Small intestine (tissue), 16 donors: ENCODE data around the gene CXorf49B. TPM values are rescaled to one million over a fixed set of nuclear protein-coding genes. Genes with fewer than 3 reads are reported as not detected.
"Not testable (repeated sequence)": the region's sequence is repeated elsewhere in the genome, so short reads cannot be mapped to it uniquely, and the experiment has no call there.

Experiments
- DNase-seq, 2 donors: peaks; one replicate each; pipeline versions ENCODE4 v3.0.0 to v3.0.0-alpha.2; 2013
- FAIRE-seq: peaks from 2 replicates; lab custom pipeline; 2012; peaks lifted over from hg19 to GRCh38; lab: Jason Lieb, UNC
- H3K27ac ChIP-seq, 3 donors: one replicate each; pipeline ENCODE4 v1.5.1; 2013; ENCODE audit warnings: low read length in 2 of 3, mild to moderate bottlenecking in 2 of 3, control low read depth in 1 of 3, inconsistent platforms in 1 of 3, low read depth in 1 of 3, moderate library complexity in 1 of 3
- H3K27me3 ChIP-seq, 3 donors: one replicate each; pipeline ENCODE4 v1.6.1; 2013; ENCODE audit warnings: low read length in 3 of 3, inconsistent platforms in 1 of 3; ENCODE audit not compliant: control insufficient read depth in 3 of 3, insufficient read depth in 3 of 3
- H3K36me3 ChIP-seq, 3 donors: one replicate each; pipeline ENCODE4 v1.6.1; 2013; ENCODE audit warnings: low read length in 3 of 3, inconsistent platforms in 1 of 3, low read depth in 1 of 3, mild to moderate bottlenecking in 1 of 3, moderate library complexity in 1 of 3; ENCODE audit not compliant: control insufficient read depth in 3 of 3, insufficient read depth in 2 of 3
- H3K4me1 ChIP-seq, 3 donors: one replicate each; pipeline ENCODE4 v1.6.1; 2013; ENCODE audit warnings: low read length in 2 of 3, inconsistent platforms in 1 of 3, low read depth in 1 of 3, mild to moderate bottlenecking in 1 of 3, moderate library complexity in 1 of 3; ENCODE audit not compliant: control insufficient read depth in 3 of 3, insufficient read depth in 2 of 3
- H3K4me3 ChIP-seq, 3 donors: one replicate each; pipeline ENCODE4 v1.5.1; 2013; ENCODE audit warnings: low read length in 3 of 3, control low read depth in 1 of 3, inconsistent platforms in 1 of 3, low read depth in 1 of 3, mild to moderate bottlenecking in 1 of 3, moderate library complexity in 1 of 3
- H3K9me3 ChIP-seq, 2 donors: one replicate each; pipeline ENCODE4 v1.6.1; 2013; ENCODE audit warnings: low read depth in 1 of 2, low read length in 1 of 2; ENCODE audit not compliant: control insufficient read depth in 2 of 2, insufficient read depth in 1 of 2
- WGBS, 3 donors: extraction: QIAGEN DNeasy Blood & Tissue Kit; methylation state at CpG; one replicate each; pipeline ENCODE4 v1.1.7; 2013; 5-methylcytosine and 5-hydroxymethylcytosine counted together
- long read RNA-seq, 10 donors: transcript quantifications; one replicate each; lab custom pipeline, GENCODE V29; 2026
- polyA plus RNA-seq, 4 donors: library from polyadenylated mRNA; stranded (reverse) in 3 of 4; unstranded in 1 of 4; fragments of 200-250 nt in 3 of 4; fragments of 120-200 nt in 1 of 4; gene quantifications; one replicate each; pipeline versions ENCODE4 v1.2.1 to v1.2.3, GENCODE V29; 2013
- donor health status: healthy with polysubstance abuse.
- donor health status: control.
- donor health status: control.
- donor health status: Bipolar disorder and iron deficiency.
- donor health status: healthy.

CXorf49B gene
- polyA plus RNA-seq: not detected
- long read RNA-seq, donor 1: 0 reads
- long read RNA-seq, donor 2: 0 reads
- long read RNA-seq, donor 3: 0 reads
- long read RNA-seq, donor 4: 0 reads
- long read RNA-seq, donor 5: 0 reads
- long read RNA-seq, donor 6: 0 reads
- long read RNA-seq, donor 7, partial matches to known transcripts: 0 of 1 reads
- long read RNA-seq, donor 7, other reads (novel, unspliced or antisense): 0 of 1 reads
- long read RNA-seq, donor 8: 0 reads
- long read RNA-seq, donor 9: 0 reads
- long read RNA-seq, donor 10: 0 reads

GRCh38 chrX:71763049-71763448 lies at the start of gene CXorf49B:
Gene CXorf49B (plus strand): TSS chrX:71763349. CDS start chrX:71763424, 75 bp downstream.
- not testable (repeated sequence) for H3K27me3 ChIP-seq, H3K4me1 ChIP-seq, FAIRE-seq, H3K9me3 ChIP-seq, H3K27ac ChIP-seq, H3K4me3 ChIP-seq, DNase-seq, H3K36me3 ChIP-seq
- no CpG with 5 or more reads among the region's 34 CpGs for WGBS, 3 donors

DNA sequence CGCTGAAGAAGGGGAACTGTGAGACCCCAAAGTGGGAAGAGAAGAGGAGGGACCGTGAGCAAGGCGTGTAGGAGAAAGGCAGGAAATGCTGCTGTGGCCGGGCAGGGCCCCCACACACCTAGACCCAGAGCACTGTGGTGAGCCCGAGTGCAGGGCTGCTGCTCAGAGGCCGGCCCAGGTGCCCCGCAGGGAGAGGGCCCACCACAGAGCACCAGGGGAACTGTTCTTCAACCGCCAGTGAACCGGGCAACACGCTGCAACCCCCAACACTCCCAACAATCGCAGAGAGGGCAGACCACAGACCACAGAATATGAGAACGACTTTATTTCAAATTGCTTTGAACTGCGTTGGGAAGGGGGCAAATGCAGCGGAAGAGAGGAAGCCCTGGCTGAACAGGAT lies 49.1 kb upstream of the CXorf49B start:
- WGBS, 3 donors: no CpG with 5 or more reads among the region's 14 CpGs
- H3K27me3 ChIP-seq, H3K36me3 ChIP-seq, DNase-seq, H3K4me3 ChIP-seq, H3K4me1 ChIP-seq, FAIRE-seq, H3K27ac ChIP-seq, H3K9me3 ChIP-seq: not testable (repeated sequence)

GRCh38 chrX:71715551-71715950 lies 47.6 kb upstream of the CXorf49B start:
- not testable (repeated sequence) for H3K4me1 ChIP-seq, H3K36me3 ChIP-seq, DNase-seq, H3K9me3 ChIP-seq, H3K27ac ChIP-seq, FAIRE-seq, H3K4me3 ChIP-seq, H3K27me3 ChIP-seq
- no CpG with 5 or more reads among the region's 8 CpGs for WGBS, 3 donors

- not testable (repeated sequence) for H3K4me1 ChIP-seq, DNase-seq, H3K27me3 ChIP-seq, H3K9me3 ChIP-seq, FAIRE-seq, H3K4me3 ChIP-seq, H3K27ac ChIP-seq, H3K36me3 ChIP-seq
- no CpG with 5 or more reads among the region's 12 CpGs for WGBS, 3 donors
These were observed 46.8 kb upstream of the CXorf49B start for GRCh38 chrX:71716323-71716722.

DNA sequence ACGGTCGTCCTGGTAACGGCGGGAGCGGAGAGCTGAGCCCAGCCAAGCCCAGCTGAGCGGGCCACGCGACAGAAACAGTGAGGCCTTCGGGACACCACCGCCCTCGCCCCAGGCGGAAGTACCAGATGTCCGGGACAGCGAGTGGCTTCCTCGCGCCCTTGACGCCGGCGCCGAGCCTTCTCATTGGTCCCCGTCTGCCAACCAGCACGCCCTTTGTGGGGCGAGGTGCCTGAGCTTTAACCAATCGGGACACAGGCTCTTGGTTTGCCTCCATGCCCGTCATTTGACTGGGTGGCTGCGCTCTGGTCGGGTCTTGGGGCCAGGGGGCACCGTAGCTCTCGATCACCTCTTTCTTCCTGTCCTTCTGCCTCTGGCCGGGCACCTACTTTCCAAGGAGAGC lies 45.0 kb upstream of the CXorf49B start, which contains the start of gene CXorf49:
Gene CXorf49 (minus strand): TSS at position 101 of the 400 bp plus-strand sequence. CDS start 134 bp downstream, outside the sequence.
- not testable (repeated sequence) for H3K4me1 ChIP-seq, H3K4me3 ChIP-seq, H3K27me3 ChIP-seq, H3K9me3 ChIP-seq, FAIRE-seq, H3K27ac ChIP-seq, DNase-seq, H3K36me3 ChIP-seq
- WGBS, 3 donors: no CpG with 5 or more reads among the region's 30 CpGs

DNA sequence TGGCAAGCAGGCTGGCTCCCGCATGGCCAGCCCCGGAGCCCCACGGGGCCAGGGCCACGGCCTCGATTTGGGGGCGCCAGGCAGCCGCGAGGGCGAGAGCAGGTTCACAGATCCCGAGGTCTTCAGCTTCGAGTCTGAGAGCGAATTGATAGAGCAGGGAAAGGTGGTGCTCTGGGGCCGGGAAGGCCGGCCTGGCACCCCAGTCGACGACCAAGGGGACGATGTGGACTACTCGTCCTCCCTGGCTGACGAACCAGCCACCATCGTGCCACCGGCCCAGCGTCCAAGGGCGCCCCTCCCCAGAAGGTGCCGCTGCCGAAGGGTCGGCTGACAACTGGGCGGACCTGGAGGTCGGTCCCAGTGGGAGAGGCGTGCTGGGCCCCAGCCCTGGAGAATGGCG lies 44.0 kb upstream of the CXorf49B start:
- H3K4me1 ChIP-seq, FAIRE-seq, H3K9me3 ChIP-seq, DNase-seq, H3K27me3 ChIP-seq, H3K36me3 ChIP-seq, H3K4me3 ChIP-seq, H3K27ac ChIP-seq: not testable (repeated sequence)
- WGBS, 3 donors: 94% methylated on average over 8 of the region's 30 CpGs; no CpG with 5 or more reads in 2 of the 3 donors

DNA sequence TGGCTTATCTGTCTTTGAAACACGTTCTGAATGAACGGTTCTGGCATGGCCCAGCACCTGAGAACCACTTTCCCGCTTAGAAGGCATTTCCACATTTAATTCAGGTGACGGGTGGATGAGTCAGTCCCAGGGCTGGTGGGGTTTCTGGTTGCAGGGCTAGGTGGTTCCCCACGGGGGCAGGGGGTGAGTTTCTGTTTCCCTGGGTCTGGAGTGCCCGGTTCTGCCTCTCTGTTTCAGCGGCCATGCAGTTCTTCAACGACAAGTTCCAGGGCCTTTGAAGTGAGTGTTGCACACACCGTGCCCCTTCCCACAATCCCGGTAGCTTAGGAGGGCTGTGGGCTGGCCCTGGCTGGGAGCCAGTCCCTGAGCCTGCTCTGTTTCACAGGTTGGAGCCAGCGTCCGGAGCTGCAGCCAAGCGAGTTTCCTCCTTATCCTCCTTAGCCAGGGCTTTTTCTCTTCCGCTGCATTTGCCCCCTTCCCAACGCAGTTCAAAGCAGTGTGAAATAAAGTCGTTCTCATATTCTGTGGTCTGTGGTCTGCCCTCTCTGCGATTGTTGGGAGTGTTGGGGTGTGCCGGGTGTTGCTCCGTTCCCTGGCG lies 42.8 kb upstream of the CXorf49B start:
- H3K4me1 ChIP-seq, FAIRE-seq, H3K4me3 ChIP-seq, H3K36me3 ChIP-seq, H3K9me3 ChIP-seq, H3K27me3 ChIP-seq, H3K27ac ChIP-seq, DNase-seq: not testable (repeated sequence)
- no CpG with 5 or more reads among the region's 20 CpGs for WGBS, 3 donors

DNA sequence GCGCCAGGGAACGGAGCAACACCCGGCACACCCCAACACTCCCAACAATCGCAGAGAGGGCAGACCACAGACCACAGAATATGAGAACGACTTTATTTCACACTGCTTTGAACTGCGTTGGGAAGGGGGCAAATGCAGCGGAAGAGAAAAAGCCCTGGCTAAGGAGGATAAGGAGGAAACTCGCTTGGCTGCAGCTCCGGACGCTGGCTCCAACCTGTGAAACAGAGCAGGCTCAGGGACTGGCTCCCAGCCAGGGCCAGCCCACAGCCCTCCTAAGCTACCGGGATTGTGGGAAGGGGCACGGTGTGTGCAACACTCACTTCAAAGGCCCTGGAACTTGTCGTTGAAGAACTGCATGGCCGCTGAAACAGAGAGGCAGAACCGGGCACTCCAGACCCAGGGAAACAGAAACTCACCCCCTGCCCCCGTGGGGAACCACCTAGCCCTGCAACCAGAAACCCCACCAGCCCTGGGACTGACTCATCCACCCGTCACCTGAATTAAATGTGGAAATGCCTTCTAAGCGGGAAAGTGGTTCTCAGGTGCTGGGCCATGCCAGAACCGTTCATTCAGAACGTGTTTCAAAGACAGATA lies 2.4 kb upstream of the CXorf49B start:
- FAIRE-seq, H3K4me1 ChIP-seq, H3K4me3 ChIP-seq, H3K36me3 ChIP-seq, H3K9me3 ChIP-seq, H3K27me3 ChIP-seq, H3K27ac ChIP-seq, DNase-seq: not testable (repeated sequence)
- WGBS, 3 donors: no CpG with 5 or more reads among the region's 20 CpGs
